HG03175 (cell line): Measurements from ENCODE around the gene ARL17B.
A peak's percentile ranks its signal among the peaks of the same experiment; 100 is the strongest.
"Not testable (repeated sequence)": the region's sequence is repeated elsewhere in the genome, so short reads cannot be mapped to it uniquely, and the experiment has no call there.

ENCODE experiments used
- ATAC-seq: cut with Tn5 transposase; IDR thresholded peaks from one replicate; pipeline ENCODE4 v1.9.1; 2021; ENCODE audit warnings: mild to moderate bottlenecking, moderate library complexity; ENCODE audit not compliant: unreplicated experiment

Gene ARL17B

GRCh38 chr17:46361755-46362154, at the start of gene ARL17B:
Gene ARL17B, minus strand, starts transcription at chr17:46361766. Its CDS starts 3,369 bp downstream, at chr17:46358397.
- peak; percentile 91 for ATAC-seq

DNA sequence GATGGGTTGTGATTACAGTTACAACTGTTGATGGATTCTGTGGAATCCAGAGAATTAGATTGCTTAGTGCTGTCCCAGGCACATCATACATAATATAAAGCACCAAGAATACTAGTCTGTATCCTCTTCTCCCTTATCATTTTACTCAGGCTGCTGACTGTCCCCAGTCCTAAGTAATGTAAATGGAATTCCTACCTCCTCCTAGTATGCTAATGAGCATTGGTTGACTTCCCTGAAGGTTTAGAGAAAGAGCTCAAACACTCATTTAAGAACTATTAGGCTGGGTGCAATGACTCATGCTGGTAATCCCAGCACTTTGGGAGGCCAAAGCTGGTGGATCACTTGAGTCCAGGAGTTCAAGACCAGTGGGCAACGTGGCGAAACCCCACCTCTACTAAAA, 48.3 kb upstream of the ARL17B start:
- ATAC-seq, result not testable (repeated sequence)

DNA sequence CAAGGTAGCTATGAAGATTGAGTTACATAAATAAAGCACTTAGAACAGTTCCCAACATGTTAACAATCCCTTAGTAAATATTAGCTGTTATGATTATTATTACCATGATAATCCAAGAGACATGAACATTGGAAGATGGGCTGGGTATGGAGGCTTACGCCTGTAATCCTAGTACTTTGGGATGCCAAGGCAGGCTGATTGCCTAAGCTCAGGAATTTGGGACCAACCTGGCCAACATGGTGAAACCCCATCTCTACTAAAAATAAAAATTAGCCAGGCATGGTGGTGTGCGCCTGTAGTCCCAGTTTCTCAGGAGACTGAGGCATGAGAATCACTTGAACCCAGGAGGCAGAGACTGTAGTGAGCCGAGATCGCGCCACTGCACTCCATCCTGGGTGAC, 45.6 kb upstream of the ARL17B start:
- not testable (repeated sequence) for ATAC-seq

DNA sequence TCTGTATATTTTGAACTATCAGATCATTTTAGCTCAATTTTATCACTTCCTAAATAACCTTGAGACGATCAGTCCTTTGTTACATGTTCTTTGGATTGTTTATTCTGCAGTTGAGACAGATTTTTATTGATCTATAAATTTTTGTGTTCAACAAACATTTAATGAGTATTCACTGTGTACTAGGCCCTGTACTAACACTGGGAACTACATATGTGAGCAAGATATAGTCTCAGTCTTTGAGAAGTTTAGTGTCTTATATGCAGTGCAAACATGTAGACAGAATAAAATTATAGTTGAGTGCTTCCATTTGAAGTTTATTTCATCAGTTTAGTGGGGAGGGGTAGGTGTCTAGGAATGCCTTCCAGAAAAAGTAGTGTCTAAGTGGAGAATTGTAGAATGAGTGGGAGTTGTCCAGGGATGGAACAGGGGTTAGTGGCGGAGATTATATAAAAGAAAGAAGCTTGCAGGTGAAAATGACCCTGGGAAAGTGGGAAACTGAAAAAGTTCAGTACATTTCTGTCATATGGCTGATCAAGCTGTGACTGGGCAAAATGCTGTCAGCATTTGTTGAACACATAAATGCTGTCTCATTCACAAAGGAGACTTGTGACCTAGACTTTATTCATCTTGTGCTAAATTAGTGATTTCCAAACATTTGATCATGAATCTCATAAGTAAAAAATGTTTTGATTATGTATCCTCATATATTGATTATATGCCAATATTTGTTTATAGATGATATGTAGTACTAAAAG, 39.6 kb upstream of the ARL17B start:
- ATAC-seq, result not testable (repeated sequence)

DNA sequence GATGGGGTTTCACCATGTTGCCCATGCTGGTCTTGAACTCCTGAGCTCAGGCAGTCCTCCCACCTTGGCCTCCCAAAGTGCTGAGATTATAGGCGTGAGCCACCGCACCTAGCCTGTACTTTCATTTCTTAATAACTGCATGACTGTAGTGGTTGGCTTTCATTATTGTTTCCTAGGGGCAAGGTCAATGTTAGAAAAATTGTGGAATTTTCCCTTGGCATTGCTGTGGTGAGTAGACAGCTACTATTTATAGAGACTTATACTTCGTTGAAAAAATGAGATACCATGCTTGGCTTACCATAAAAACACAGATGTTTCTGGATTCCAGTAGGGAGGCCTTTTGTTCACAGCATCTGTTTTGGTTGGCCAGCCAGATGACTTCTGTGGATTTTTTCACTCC, 39.0 kb upstream of the ARL17B start:
- ATAC-seq, result not testable (repeated sequence)

- not testable (repeated sequence) for ATAC-seq
These were observed 38.4 kb upstream of the ARL17B start for GRCh38 chr17:46399993-46400392.

- ATAC-seq, result not testable (repeated sequence)
These were observed 34.7 kb upstream of the ARL17B start for GRCh38 chr17:46396292-46396691.

- ATAC-seq, result not testable (repeated sequence)
These were observed 32.1 kb upstream of the ARL17B start for GRCh38 chr17:46393702-46394101.

- not testable (repeated sequence) for ATAC-seq
These were observed 23.9 kb upstream of the ARL17B start for GRCh38 chr17:46385491-46385890.

DNA sequence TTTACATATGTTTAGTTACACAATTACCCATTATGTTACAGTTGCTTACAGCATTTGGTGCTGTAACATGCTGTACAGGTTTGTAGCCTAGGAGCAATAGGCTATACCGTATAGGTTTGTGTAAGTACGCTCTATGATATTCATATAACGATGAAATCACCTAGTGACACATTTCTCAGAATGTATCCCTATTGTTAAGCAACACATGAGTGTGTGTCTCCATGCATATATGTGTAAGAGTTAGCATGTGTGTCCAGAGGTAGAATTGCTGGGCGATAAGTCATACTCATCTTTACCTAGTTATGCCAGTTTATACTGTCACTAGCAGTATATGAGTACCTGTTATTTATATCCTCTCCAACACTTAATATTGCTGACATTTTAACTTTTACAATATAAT, 21.6 kb upstream of the ARL17B start:
- not testable (repeated sequence) for ATAC-seq

- ATAC-seq, result peak; percentile 50
These were observed 11.9 kb upstream of the ARL17B start for GRCh38 chr17:46373418-46373817.

- ATAC-seq, result peak; percentile 78
These were observed 11.0 kb upstream of the ARL17B start for GRCh38 chr17:46372236-46373229.

DNA sequence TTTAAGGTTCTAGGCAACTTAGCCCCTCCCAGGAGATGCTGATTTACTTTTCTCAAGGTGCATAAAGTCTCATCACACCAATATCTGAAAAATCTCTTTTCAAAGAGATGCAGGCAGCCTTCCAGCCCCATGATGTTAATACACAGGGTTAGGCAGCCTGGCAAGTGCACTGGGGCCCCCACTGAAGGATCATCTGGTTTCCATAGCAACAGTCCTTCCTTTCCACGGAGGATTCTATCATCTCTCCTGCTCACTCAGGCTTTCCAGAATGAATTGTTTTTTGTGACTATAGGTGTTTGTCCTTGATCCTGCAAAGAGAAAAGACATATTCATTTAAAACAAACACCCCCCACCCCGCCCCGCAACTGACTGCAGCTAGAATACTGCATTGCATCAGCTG, 6.0 kb upstream of the ARL17B start:
- ATAC-seq, result not testable (repeated sequence)

DNA sequence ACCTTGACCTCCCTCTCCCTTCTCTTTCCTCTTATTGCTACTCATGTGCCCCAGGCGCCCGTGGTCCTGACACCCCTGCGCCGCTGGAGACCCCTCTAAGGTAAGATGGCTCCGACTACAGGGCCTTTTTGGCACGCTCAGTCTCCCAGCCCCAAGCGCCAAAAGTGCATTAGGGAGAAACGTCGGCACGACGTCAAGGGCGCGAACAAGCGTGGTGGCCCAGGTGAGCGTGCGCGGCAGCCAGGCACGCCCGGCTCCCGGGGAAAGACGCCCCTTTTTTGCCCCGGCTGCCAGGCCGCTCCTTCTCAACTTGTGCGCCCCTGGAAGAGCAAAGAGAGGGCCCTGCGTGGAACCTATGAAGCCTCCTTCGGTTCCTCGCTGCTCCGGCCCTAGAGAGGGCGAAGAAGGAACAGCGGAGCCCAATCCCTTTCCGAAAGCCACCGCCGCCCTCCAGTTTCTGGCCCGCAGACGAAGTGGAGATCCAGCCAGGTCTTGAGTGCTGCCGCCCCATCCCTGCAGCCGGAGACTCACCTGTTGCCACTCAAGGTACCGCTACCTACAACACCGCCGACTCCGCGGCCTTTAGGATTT, 326 bp downstream of the ARL17B start:
- ATAC-seq, result peak; percentile 39

DNA sequence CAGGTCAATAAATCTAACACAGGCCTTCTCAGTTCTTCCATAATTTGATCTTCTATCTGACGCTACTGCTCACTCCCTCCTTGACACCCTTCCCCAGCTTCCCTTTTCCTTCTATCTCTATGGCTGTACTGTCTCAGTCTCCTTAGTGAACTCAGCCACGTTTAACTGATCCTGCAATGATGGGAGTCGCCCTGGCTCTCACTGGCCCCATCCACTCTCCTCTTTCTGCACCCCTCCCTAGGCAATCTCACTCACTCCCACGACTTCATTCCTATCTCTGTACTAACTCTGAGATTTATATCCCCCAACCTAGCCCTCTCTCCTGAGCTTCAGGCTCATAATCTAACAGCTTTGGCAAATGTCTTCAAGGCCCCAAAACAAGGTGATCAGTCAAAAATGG, 7.7 kb downstream of the ARL17B start:
- ATAC-seq, result not testable (repeated sequence)

DNA sequence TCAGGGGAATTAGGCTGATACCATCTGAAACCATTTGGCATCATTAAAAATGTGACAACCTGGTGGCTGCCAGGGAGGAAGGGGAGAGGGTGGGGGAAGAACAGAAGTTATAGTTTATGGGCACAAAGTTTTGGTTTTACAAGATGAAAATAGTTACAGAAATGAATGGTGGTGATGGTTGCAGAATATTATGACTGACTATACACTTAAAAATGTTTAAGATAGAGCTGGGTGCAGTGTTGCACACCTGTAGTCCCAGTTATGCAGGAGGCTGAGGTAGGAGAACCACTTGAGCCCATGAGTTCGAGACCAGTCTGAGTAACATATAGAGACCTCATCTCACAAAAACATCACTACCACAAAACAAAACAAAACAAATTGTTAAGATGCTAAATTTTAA, 12.5 kb downstream of the ARL17B start:
- ATAC-seq, result not testable (repeated sequence)

GRCh38 chr17:46348345-46348744, 13.2 kb downstream of the ARL17B start:
- ATAC-seq, result not testable (repeated sequence)

DNA sequence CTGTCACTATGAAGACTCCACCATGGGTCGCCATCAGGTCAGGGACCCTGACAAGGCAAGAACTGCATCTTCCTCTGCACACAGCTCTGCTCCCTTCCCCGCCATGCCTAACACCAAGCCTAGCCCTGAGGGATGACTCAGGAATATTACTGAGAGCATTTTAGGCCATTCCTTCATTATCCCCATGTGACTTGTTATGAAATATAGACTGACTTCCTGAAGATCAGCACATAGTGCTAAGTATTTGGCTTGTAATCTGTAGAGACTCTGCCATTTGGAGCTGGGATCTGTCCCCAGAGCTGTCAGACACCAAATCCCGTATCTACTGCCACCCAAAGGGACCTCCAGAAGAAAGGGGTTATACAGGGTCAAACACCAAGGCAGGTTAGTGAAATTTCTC, 19.4 kb downstream of the ARL17B start:
- not testable (repeated sequence) for ATAC-seq

- ATAC-seq, result not testable (repeated sequence)
These were observed 20.3 kb downstream of the ARL17B start for GRCh38 chr17:46341220-46341619.

DNA sequence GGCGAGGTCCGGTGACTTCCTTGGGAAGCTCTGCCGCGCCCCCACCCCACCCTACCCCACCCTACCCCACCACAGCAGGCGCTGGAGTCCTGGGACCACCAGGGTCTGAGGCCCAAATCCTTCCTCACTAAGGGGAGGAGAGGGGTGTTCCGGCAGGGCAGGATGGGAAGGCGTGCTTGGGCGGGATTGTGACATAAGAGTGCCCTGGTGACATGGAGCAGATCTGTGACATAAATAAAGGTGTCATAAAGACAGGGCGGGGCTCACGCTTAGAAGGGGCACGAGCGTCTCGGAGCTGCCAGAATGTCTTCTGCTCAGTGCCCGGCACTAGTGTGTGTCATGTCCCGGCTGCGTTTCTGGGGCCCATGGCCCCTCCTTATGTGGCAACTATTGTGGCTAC, 66.7 kb downstream of the ARL17B start, which contains the start of gene LRRC37A:
Gene LRRC37A (plus strand): TSS at position 301 of the 400 bp plus-strand sequence. CDS start 3 bp downstream, at position 304.
- ATAC-seq, result not testable (repeated sequence)

GRCh38 chr17:46291618-46292017, 69.9 kb downstream of the ARL17B start:
- ATAC-seq, result not testable (repeated sequence)
